ENCODE data around the gene GRK6.

- TF ChIP-seq, protein P1, sequence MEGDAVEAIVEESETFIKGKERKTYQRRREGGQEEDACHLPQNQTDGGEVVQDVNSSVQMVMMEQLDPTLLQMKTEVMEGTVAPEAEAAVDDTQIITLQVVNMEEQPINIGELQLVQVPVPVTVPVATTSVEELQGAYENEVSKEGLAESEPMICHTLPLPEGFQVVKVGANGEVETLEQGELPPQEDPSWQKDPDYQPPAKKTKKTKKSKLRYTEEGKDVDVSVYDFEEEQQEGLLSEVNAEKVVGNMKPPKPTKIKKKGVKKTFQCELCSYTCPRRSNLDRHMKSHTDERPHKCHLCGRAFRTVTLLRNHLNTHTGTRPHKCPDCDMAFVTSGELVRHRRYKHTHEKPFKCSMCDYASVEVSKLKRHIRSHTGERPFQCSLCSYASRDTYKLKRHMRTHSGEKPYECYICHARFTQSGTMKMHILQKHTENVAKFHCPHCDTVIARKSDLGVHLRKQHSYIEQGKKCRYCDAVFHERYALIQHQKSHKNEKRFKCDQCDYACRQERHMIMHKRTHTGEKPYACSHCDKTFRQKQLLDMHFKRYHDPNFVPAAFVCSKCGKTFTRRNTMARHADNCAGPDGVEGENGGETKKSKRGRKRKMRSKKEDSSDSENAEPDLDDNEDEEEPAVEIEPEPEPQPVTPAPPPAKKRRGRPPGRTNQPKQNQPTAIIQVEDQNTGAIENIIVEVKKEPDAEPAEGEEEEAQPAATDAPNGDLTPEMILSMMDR (IDR thresholded peaks at IDR 0.05): no peak
- TF ChIP-seq POLR2A (IDR thresholded peaks at IDR 0.05) (no peak), EP300 (IDR thresholded peaks at IDR 0.05) (no peak)
These were observed 40.8 kb upstream of the GRK6 start for GRCh38 chr5:177385720-177386119.

Measured in tibial nerve (tissue), 4 donors.